Muscle of arm (tissue), 14 donors: Measurements from ENCODE around the gene OR4C3. TPM values are rescaled to one million over a fixed set of nuclear protein-coding genes. Genes with fewer than 3 reads are reported as not detected.
"Not testable (repeated sequence)": the region's sequence is repeated elsewhere in the genome, so short reads cannot be mapped to it uniquely, and the experiment has no call there.

ENCODE experiments used
- DNase-seq: peaks from one replicate; pipeline ENCODE4 v3.0.0-alpha.2; 2013
- long read RNA-seq, 11 donors: transcript quantifications; one replicate each; lab custom pipeline, GENCODE V29; 2026
- polyA plus RNA-seq, 12 donors: library from polyadenylated mRNA; unstranded; fragments of 120-200 nt; gene quantifications; one replicate each; pipeline ENCODE4 v1.2.1, GENCODE V29; 2013; ENCODE audit not compliant: insufficient read length in 12 of 12

The OR4C3 gene
- not detected for polyA plus RNA-seq
- long read RNA-seq, donor 1 = 0 reads
- long read RNA-seq, donor 2 = 0 reads
- long read RNA-seq, donor 3 = 0 reads
- long read RNA-seq, donor 4 = 0 reads
- long read RNA-seq, donor 5 = 0 reads
- long read RNA-seq, donor 6 = 0 reads
- long read RNA-seq, donor 7 = 0 reads
- long read RNA-seq, donor 8 = 0 reads
- long read RNA-seq, donor 9 = 0 reads
- long read RNA-seq, donor 10 = 0 reads
- long read RNA-seq, donor 11 = 0 reads

DNA sequence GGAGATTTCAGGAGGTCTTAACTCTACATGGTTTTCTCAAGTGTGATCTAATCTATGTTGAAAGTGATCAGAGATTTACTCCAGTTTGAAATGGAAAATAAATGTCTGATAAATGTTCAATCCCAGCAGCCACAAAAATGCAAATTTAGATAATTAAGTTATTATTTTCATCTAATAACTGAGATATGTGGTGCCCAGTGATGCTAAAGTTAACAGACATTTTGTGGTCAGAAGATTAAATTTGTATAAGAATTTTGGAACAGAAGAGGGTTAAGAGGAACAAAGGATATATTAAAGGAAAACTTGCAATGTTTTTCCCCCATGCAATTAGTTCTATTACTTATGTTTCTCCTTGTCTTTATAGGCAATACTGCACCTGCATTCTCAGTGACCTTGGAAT lies at the start of gene OR4C3:
OR4C3 (plus strand) TSS at position 301 of the 400 bp plus-strand sequence. CDS start 102 bp downstream, outside the sequence.
- DNase-seq = not testable (repeated sequence)

DNA sequence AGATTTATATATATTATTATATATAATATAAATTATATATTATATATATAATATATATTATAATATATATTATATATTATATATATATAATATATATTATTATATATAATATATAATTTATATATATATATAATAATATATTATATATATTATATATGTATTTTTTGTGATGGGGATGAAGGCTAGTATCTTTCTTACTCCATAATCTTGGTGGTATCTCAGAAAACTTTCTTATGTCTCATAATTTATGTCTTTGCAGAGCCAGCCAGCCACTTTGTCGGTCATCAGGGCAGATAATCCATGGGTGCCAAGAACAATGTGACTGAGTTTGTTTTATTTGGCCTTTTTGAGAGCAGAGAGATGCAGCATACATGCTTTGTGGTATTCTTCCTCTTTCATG lies 18.8 kb upstream of the OR4C3 start, which contains the start of gene OR4S1:
OR4S1 (plus strand) TSS at position 301 of the 400 bp plus-strand sequence; CDS start at position 301, 0 bp downstream.
- DNase-seq = no peak

DNA sequence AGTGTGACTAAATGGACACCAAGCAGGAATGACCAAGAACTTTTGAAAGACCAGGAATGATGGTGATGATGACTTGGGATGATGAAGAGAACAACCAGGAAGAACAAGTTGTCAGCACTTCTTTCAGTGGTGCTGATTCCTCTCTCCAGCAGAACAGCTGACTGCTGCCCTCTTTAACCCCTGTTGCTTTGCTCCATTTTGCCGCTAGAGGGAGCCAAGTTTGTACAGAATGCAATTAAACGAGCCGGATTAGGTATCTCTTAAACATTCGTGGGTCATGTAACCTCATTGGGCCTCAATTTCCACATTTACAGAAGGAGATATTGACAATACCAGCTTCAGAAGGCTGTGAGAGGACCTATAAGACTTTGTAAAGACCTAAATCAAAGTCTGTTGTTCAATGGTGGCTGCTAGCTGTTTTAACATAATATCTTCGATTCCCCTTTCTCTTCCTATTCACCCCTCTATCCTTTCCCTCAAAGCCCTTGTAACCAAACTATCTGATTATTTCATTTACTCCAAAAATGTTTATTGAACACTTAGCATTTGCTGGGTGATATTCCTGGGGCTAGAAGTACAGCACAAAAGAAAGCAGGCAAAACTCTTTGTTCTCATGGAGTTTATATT lies 16.8 kb upstream of the OR4C3 start:
- peak; percentile 1 for DNase-seq

DNA sequence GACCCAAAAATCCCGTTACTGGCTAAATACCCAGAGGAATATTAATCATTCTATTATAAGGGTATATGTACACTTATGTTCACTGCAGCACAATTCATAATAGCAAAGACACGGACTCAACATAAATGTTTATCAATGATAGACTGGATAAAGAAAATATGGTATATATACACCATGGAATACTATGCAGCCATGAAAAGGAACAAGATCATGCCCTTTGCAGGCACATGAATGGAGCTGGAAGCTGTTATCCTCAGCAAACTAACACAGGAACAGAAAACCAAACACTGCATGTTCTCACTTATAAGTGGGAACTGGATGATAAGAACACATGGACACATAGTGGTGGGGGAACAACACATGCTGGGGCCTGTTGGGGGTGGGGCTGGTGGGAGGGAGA lies 11.1 kb upstream of the OR4C3 start:
- DNase-seq = not testable (repeated sequence)

DNA sequence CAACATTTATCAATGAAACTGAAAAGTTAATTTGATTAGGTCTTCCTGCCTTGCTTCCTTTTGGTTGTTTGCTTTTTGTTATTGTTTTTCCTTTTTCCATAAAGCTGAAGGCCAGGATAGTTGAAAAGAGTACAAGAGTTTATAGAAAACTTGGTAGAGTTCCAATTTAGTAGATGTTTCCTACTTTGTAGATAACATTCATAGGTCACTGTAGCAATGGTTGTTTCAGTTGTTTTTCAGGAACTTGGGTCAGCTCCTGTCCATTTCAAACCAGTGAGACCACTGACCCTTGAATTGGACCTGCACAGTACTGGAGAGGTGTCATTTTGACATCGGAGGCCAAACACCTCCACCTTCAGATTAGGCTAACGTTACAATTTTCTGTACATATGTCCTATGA lies 4.9 kb upstream of the OR4C3 start:
- not testable (repeated sequence) for DNase-seq

DNA sequence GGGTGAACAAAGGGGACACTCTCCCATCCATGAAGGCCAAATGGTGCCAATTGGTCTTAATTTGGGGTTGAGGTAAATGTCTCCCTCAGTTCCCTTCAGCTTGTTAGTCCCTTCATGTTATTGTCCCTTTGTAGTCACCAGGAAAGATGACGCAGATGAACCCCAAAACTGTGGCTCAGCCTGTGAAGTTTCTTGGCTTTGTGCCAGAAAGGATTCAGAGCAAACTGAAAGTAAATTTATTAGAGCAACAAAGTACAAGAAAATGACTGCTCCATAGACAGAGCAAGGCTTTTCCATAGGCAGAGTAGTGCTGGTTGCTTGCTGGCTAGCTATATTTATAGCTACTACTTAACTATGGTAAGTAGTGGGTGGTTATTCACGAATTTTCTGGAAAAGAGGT lies 16.7 kb downstream of the OR4C3 start:
- DNase-seq = no peak

DNA sequence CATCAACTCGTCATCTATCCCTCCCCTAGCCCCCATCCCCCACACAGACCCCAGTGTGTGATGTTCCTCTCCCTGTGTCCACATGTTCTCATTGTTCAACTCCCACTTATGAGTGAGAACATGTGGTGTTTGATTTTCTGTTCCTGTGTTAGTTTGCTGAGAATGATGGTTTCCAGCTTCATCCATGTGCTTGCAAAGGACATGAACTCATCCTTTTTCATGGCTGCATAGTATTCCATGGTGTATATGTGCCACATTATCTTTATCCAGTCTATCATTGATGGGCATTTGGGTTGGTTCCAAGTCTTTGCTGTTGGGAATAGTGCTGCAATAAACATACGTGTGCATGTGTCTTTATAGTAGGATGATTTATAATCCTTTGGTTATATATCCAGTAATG lies 17.8 kb downstream of the OR4C3 start:
- DNase-seq = not testable (repeated sequence)

DNA sequence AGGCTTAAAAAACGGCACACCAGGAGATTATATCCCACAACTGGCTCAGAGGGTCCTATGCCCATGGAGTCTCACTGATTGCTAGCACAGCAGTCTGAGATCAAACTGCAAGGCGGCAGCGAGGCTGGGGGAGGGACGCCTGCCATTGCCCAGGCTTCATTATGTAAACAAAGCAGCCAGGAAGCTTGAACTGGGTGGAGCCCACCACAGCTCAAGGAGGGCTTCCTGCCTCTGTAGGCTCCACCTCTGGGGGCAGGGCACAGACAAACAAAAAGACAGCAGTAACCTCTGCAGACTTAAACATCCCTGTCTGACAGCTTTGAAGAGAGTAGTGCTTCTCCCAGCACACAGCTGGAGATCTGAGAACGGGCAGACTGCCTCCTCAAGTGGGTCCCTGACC lies 21.6 kb downstream of the OR4C3 start:
- DNase-seq = not testable (repeated sequence)

DNA sequence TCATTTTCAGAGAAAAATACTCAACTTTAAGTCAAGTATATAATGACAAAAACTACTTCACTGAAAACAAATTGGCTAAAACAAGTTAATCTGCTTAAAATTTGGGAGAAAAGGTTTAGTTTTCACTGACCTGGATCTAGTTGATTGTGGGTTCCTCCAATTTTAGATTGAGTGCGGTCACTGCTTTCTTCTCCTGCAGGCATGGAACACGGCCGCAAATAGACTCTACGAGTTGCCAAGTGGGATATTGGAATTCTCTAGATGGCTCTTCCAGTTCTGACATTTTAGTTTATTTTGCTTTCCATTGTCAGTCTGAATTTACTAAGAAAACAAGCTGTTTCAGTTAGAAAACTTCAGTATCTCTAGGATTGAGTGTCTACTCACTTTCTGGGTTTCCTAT lies 29.3 kb downstream of the OR4C3 start:
- no peak for DNase-seq

DNA sequence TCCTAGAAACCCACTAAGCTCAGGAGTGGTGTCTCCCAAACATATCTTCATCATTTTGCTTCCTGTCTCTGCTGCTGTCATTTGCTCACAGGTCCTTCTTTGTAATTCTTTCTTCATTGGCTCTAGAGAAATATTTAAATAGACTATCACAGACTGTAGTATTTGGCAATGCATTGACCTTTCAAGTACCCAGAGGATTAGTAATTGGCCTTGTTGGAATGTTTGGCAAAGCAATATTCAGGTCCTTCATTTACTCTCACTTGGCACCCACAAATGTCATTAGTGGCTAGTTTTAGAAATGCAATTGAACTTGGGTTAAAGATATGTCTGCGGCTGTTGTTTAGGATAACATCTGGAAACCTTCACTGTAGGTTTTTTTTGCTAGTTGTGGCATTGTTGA lies 30.0 kb downstream of the OR4C3 start:
- DNase-seq = no peak

DNA sequence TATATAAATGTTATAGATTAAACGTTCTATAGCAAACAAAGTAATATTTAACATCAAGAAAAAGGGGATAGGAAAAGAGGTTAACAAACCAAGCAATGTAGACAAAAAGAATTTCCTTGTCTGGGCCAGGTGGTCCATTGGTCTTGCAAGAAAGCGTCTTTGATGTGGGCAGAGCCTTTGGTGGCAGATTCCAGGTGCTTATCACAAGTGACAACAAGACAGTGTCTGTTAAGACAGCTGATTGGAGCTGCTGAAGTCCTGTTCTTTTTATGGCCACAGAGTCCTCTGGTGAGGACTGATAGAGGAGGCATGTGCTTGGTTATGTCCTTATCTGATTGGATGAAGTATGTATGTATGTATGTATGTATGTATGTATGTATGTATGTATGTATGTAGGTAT lies 36.6 kb downstream of the OR4C3 start:
- DNase-seq = not testable (repeated sequence)

DNA sequence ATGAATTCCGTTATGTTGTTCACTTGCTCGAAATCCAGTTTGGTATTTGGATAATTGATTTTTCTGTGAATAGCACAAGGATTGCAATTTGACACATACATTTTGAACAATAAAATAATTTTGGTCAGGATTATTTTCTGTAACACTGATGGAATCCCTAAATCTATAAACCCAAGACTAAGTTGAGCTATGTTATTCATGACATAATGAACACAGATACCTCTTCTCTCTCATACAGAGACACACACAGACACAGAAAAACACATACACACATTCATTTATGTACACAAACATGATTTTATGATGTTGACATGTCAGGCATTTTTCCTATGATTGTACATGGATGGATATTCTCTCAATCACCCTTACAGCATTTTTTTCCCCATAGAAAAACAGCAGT lies 41.6 kb downstream of the OR4C3 start, which contains the start of gene OR4C5:
OR4C5 (minus strand) TSS at position 101 of the 400 bp plus-strand sequence; CDS start at position 101, 0 bp downstream.
- DNase-seq = no peak

Other genes starting within 250 kb of the OR4C3 start
- gene OR4B1, start 108.1 kb upstream of the OR4C3 start, polyA plus RNA-seq = not detected
- not detected for gene OR4X2, start 79.8 kb upstream of the OR4C3 start, polyA plus RNA-seq
- not detected for gene OR4X1, start 61.1 kb upstream of the OR4C3 start, polyA plus RNA-seq
- not detected for gene OR4S1, start 18.7 kb upstream of the OR4C3 start, polyA plus RNA-seq
- gene OR4C5, start 41.5 kb downstream of the OR4C3 start, polyA plus RNA-seq = not detected
- gene OR4A47, start 163.9 kb downstream of the OR4C3 start, polyA plus RNA-seq = not detected